GM13976 (cell line): Measurements from ENCODE around the gene FN3KRP.

Source experiments
- DNase-seq: peaks from one replicate; pipeline ENCODE4 v3.0.0; 2012; ENCODE audit warnings: low spot score
- in situ Hi-C: fragments of 300-500 bp; cut with MboI; formaldehyde crosslinking; loops from one replicate; pipeline ENCODE4 v1.12.0; 2022; ENCODE audit warnings: low sequenced_read_pairs, mixed read lengths, inconsistent platforms; ENCODE audit not compliant: unreplicated experiment
- TF ChIP-seq, protein P1 (sequence below): IDR thresholded peaks from 2 replicates; pipeline ENCODE4 v1.5.1; 2012; ENCODE audit warnings: borderline replicate concordance, mild to moderate bottlenecking; ENCODE audit not compliant: insufficient read depth; ENCODE audit errors: extremely low read depth, missing control alignments, control extremely low read depth

Gene FN3KRP

DNA sequence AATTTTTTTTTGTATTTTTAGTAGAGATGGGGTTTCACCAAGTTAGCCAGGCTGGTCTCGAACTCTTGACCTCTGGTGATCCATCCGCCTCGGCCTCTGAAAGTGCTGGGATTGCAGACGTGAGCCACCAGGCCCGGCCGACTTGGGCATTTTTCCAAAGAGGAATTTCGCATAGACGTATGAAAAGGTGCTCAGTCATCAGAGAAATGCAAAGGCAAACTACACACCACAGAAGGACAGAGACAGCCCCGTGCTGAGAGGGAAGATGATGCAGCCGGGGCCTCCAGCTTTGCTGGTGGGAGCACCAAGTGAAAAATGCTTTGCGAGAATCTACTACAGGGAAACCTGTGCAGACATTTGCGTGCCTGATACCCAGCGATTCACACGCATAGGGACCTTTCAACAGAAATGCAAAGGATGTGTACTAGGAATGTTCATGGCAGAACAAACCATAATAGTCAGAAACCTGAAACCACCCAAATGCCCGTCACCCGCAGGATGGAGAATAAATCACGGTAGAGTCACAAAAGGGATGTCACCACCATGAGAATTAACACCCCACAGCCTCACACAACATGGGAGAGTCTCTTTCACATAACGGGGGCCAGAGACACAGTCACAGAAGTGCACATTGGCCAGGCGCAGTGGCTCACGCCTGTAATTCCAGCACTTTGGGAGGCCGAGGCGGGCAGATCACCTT, 23.2 kb upstream of the FN3KRP start:
- TF ChIP-seq, protein P1, sequence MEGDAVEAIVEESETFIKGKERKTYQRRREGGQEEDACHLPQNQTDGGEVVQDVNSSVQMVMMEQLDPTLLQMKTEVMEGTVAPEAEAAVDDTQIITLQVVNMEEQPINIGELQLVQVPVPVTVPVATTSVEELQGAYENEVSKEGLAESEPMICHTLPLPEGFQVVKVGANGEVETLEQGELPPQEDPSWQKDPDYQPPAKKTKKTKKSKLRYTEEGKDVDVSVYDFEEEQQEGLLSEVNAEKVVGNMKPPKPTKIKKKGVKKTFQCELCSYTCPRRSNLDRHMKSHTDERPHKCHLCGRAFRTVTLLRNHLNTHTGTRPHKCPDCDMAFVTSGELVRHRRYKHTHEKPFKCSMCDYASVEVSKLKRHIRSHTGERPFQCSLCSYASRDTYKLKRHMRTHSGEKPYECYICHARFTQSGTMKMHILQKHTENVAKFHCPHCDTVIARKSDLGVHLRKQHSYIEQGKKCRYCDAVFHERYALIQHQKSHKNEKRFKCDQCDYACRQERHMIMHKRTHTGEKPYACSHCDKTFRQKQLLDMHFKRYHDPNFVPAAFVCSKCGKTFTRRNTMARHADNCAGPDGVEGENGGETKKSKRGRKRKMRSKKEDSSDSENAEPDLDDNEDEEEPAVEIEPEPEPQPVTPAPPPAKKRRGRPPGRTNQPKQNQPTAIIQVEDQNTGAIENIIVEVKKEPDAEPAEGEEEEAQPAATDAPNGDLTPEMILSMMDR, result no peak
- in situ Hi-C loops, result no loop called here
- no peak for DNase-seq

DNA sequence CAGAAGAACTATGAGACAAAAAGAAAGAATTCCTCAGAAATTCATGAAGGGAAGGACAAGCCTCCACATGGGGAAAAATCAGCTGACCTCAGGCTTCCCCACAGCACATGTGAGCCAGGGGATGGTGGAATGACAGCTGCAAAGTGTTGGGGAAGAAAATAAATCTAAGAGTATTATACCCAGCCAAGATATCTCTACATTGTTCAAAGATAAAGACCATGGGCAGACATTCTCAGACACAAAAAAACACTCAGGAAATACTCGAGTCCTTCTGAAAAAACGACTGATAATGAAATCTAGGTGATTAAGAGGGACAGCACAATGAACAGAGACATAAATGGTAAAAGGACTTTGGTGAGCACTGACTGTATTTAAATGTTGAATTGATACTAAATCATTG, 21.9 kb upstream of the FN3KRP start:
- TF ChIP-seq, protein P1, result no peak
- no peak for DNase-seq
- in situ Hi-C loops, result no loop called here

DNA sequence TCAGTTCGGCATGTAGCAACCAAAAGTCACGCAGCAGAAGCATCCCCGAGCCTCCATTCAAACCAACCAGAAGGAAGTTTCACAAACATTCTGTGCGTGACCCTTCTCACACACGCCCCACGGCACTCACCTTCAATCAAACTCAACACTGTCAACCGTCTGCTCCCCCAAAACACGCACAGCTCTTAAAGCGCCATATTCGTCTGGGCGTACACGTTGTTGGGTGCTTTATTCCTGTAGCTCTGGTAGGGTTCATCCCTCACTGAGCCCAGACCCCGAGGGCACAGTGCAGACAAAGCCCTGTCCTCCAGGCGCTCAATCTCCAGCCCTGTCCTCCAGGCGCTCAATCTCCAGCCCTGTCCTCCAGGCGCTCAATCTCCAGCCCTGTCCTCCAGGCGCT, 20.2 kb upstream of the FN3KRP start:
- TF ChIP-seq, protein P1, result no peak
- no peak for DNase-seq
- in situ Hi-C loops, result no loop called here

DNA sequence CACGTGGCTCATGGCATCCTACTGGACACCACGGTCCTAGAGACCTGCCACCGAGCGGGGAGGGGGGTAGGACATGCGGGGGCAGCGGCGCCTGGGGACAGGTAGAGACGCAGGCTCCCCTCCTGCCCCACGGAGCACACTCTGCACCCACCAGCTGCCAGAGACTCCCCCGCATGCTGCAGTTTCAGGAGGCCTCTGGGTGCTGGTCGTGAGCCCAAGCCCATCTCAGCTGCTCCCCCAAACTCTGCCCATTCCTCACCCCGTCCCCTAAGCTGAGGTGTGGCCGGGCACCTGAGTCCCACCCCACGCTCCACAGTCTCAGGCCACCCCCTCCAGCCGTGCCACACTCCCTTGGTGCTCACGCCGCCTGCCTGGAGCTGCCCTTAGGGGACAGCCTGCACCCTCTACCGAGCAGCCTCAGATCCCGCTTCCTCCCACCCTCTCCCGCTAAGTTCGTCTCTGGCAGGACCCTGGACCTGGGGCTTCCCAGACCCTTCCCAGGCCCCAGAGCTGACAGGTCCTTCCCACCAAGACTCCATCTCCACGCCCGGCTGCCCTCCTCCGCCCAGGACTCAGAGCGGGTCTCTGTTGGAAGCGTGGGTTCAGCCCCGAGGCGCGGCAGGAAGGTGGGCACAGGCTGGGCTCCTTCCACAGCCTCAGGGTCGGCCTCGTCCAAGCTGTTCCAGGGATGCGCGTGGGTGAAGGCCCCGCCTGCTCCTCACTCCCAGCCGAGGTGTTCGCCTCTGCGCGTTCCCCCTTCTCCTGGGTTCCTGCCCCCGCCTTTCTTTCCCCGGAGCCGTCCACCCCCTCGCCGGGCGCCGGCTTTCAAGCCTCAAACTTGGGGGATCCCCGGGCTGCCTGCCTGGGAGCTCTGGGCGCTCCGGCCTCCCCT, 19.3 kb upstream of the FN3KRP start:
- in situ Hi-C loops, result no loop called here
- TF ChIP-seq, protein P1, result no peak
- DNase-seq, result peak; percentile 70

DNA sequence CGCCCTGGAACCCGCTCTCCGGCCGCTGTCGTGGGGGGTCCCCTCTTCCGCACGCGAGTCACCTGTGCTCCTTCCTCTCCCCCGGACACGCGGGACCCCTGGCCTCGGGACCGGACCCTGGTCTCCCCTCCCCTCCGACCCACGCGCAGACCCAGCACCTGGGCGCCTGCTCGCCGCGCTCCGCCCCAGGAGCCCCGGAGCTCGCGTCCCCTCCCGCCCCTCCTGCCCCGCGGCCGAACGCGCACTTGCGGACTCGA, 18.8 kb upstream of the FN3KRP start:
- in situ Hi-C loops, result no loop called here
- TF ChIP-seq, protein P1, result no peak
- DNase-seq, result no peak

DNA sequence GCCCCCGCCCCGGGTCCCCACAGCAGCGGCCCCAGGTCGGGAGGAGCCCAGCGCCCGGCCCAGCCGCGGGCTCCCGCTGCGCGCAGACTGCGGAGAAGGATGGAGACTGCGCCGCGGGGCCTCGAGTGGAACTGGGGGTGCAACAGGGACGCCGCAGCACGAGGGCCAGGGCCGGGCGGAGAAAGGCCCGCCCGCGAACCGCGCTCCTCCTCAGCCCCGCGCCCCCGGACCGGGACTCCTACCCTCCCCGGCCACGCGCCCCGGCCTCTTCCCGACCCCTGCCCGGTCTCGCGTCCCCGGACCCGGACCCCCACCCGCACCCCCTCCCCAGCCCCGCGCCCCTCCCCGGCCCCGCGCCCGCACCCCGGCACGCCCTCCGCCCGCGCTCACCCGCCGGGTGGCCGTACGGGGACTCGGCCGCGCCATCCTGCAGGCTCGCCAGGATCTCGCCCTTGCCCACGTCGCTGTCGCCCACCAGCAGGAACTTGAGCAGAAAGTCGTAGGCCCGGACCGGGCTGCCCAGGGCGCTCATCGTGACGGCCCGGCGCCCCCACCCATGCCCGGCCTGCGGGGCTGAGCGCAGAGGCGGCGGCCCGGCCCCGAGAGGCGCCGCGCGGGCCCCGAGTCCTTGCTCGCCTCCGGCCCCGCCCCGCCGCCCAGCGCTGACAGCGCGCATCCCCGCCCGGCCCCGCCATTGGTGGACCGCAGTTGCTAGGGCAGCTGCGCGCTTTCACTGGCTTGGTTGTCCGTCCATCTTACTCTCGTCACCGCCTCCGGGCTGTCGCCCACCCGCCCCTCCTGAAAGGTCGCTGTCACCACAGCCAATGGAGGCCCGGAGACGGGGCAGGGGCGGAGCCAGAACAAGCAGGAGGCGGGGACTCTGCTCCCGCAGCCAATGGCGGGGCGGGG, 18.2 kb upstream of the FN3KRP start, which contains the start of gene RAB40B:
Gene RAB40B, minus strand, starts transcription at position 634 of the 909 bp plus-strand sequence. Its CDS starts 102 bp downstream, at position 532.
- TF ChIP-seq, protein P1, result no peak
- DNase-seq, result peak; percentile 100
- in situ Hi-C loops, result no loop called here
